ENCODE measurements around the gene PFN1.
"Not testable (repeated sequence)": the region's sequence is repeated elsewhere in the genome, so short reads cannot be mapped to it uniquely, and the experiment has no call there.

Gene PFN1

DNA sequence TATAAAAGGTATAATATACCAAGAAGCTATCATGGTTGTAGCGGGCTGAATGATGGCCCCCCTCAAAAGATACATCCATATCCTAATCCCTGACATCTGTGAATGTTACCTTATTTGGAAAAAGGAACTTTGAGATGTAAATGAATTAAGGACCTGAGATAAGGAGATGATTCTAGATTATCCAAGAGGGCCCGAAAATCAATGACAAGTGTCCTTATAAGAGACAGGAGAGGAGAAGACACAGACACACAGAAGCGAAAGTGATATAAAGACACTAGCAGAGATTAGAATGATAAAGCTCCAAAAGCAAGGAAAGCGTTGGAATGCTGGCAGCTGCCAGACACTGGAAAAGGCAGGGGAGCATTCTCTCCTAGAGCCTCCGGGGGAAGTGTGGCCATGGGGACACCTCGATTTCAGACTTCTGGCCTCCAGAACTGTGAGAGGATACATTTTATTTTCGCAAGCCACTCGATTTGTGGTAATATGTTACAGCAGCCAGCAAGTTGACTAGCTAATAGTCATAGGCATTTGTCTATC, 28.8 kb downstream of the PFN1 start:
- H3K27me3 ChIP-seq (ENCODE audit: insufficient read depth, low read depth, severe bottlenecking): no peaks in the 10 kb centered on the region
- no peaks in the 10 kb centered on the region for H3K36me3 ChIP-seq
- no peak overlapping the region for H3K27ac ChIP-seq
- TF ChIP-seq, protein P1, sequence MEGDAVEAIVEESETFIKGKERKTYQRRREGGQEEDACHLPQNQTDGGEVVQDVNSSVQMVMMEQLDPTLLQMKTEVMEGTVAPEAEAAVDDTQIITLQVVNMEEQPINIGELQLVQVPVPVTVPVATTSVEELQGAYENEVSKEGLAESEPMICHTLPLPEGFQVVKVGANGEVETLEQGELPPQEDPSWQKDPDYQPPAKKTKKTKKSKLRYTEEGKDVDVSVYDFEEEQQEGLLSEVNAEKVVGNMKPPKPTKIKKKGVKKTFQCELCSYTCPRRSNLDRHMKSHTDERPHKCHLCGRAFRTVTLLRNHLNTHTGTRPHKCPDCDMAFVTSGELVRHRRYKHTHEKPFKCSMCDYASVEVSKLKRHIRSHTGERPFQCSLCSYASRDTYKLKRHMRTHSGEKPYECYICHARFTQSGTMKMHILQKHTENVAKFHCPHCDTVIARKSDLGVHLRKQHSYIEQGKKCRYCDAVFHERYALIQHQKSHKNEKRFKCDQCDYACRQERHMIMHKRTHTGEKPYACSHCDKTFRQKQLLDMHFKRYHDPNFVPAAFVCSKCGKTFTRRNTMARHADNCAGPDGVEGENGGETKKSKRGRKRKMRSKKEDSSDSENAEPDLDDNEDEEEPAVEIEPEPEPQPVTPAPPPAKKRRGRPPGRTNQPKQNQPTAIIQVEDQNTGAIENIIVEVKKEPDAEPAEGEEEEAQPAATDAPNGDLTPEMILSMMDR (IDR thresholded peaks at IDR 0.05; ENCODE audit: low read depth, low read length): no peak
- no peak for DNase-seq
- no peak overlapping the region for H3K4me3 ChIP-seq (ENCODE audit: low read depth, low read length)
- no peaks in the 10 kb centered on the region for H3K9me3 ChIP-seq (ENCODE audit: severe bottlenecking)

DNA sequence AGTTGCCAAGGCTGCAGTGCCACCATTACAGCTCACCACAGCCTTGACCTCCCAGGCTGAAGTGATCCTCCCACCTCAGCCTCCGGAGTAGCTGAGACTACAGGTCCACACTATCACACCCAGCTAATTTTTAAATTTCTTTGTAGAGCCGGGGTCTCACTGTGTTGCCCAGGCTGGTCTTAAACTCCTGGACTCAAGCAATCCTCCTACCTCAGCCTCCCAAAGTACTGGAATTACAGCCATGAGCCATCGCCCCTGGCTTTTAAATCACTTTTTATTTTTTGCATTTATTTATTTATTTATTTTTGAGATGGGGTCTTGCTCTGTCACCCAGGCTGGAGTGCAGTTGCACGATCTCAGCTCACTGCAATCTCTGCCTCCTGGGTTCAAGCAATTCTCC, 33.8 kb downstream of the PFN1 start:
- H3K36me3 ChIP-seq; H3K9me3 ChIP-seq (ENCODE audit: severe bottlenecking); H3K4me3 ChIP-seq (ENCODE audit: low read depth, low read length); DNase-seq; H3K27ac ChIP-seq; H3K27me3 ChIP-seq (ENCODE audit: insufficient read depth, low read depth, severe bottlenecking): not testable (repeated sequence)

DNA sequence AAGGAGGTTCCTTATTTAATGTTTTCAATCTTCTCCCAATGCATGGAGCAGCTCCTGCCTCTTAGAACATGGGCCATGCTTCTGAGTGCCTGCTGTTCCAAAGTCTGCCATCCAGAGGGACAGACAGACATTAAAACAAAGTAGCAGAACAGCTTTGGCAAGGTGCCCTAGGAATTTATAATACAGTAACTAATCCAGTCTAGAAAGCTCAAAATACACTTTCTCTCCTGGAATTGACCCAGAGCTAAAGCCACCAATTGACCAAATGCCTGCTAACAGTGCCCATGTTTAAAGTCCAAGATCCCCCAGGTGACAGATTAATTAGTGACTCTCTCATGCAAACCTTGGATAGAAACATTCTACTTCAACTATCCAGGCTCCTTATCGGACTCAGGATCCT, 34.3 kb downstream of the PFN1 start:
- no peaks in the 10 kb centered on the region for H3K36me3 ChIP-seq
- DNase-seq: no peak
- no peak overlapping the region for H3K4me3 ChIP-seq (ENCODE audit: low read depth, low read length)
- no peak overlapping the region for H3K27ac ChIP-seq
- TF ChIP-seq, protein P1 (IDR thresholded peaks at IDR 0.05; ENCODE audit: low read depth, low read length): no peak
- no peaks in the 10 kb centered on the region for H3K27me3 ChIP-seq (ENCODE audit: insufficient read depth, low read depth, severe bottlenecking)
- no peaks in the 10 kb centered on the region for H3K9me3 ChIP-seq (ENCODE audit: severe bottlenecking)

DNA sequence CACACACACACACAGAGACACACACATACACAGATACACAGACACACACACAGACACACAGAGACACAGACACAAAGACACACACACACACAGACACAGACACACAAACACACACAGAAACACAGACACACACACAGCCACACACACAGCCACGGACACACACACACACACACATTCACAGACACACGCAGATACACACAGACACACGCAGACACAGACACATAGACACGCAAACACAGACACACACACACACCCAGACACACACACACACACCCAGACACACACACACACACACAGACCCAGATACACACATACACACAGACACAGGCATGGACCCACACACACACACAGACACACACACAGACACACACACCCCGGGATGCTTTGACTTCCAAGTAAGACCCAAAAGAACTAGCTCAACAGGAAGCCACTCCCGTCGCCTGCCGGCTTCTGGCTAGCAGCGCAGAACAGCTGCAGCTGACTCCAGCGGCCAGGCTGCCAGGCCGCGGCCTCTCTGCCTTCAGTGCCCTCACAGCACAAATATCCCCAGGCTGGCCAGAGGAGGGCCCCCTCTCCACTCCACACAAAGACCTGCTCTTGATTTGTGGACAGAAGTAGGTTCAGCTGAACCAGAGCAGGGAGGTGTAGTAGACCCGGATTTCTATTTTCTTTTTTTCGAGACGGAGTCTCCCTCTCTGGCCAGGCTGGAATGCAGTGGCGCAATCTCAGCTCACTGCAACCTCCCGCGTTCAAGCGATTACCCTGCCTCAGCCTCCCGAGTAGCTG, 39.4 kb downstream of the PFN1 start:
- TF ChIP-seq, protein P1 (IDR thresholded peaks at IDR 0.05; ENCODE audit: low read depth, low read length): peak; percentile 83
- Histone ChIP-seq H3K27ac (peak overlapping the region; percentile 17; the same call in 1 of the 2 replicates), H3K36me3 (no peaks in the 10 kb centered on the region), H3K4me3 (ENCODE audit: low read depth, low read length) (no peak overlapping the region), H3K27me3 (ENCODE audit: insufficient read depth, low read depth, severe bottlenecking) (no peaks in the 10 kb centered on the region), H3K9me3 (ENCODE audit: severe bottlenecking) (no peaks in the 10 kb centered on the region)
- DNase-seq: peak; percentile 92

DNA sequence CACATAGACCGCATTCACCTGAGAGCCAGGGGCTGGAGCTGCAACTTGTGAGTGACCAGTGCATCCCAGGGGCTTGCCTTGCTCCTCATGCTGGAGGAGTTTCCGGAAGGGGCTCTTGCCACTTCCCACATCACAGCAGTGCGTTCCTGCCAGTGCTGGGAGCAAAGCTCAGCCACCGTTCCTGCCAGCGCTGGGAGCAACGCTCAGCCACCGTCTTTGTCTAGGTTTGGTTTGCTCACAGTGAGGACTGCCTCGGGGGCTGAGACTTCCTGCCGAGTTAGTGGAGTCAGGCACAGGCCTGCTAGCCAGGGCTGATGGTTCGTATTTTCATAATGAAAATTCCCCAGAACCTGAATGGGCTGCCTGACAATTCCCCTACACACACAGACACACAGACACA, 40.0 kb downstream of the PFN1 start:
- TF ChIP-seq, protein P1 (IDR thresholded peaks at IDR 0.05; ENCODE audit: low read depth, low read length): no peak
- no peak for DNase-seq
- H3K27me3 ChIP-seq (ENCODE audit: insufficient read depth, low read depth, severe bottlenecking): no peaks in the 10 kb centered on the region
- H3K9me3 ChIP-seq (ENCODE audit: severe bottlenecking): no peaks in the 10 kb centered on the region
- H3K27ac ChIP-seq: no peak overlapping the region
- no peak overlapping the region for H3K4me3 ChIP-seq (ENCODE audit: low read depth, low read length)
- no peaks in the 10 kb centered on the region for H3K36me3 ChIP-seq

DNA sequence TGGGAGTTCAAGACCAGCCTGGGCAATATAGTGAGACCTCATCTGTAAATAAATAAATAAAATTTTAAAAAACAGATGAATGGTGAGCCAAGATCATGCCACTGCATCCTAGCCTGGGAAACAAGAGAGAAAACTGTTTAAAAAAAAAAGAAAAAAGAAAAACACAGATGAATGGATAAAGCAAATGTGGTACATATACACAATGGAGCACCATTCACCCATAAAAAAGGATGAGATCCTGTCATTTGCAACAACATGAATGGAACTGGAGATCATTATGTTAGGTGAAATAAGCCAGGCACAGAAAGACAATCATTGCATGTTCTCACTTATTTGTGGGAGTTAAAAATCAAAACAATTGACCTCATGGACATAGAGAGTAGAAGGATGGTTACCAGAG, 41.7 kb downstream of the PFN1 start:
- H3K27me3 ChIP-seq (ENCODE audit: insufficient read depth, low read depth, severe bottlenecking); H3K4me3 ChIP-seq (ENCODE audit: low read depth, low read length); H3K36me3 ChIP-seq; H3K27ac ChIP-seq; DNase-seq; H3K9me3 ChIP-seq (ENCODE audit: severe bottlenecking): not testable (repeated sequence)
